HG03520 (cell line): ENCODE data around the gene NSL1.
"Not testable (repeated sequence)": the region's sequence is repeated elsewhere in the genome, so short reads cannot be mapped to it uniquely, and the experiment has no call there.

Experiments used
- ATAC-seq: cut with Tn5 transposase; IDR thresholded peaks from one replicate; pipeline ENCODE4 v1.9.1; 2021; ENCODE audit warnings: mild to moderate bottlenecking, moderate library complexity; ENCODE audit not compliant: unreplicated experiment

NSL1 gene, protein sequence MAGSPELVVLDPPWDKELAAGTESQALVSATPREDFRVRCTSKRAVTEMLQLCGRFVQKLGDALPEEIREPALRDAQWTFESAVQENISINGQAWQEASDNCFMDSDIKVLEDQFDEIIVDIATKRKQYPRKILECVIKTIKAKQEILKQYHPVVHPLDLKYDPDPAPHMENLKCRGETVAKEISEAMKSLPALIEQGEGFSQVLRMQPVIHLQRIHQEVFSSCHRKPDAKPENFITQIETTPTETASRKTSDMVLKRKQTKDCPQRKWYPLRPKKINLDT

DNA sequence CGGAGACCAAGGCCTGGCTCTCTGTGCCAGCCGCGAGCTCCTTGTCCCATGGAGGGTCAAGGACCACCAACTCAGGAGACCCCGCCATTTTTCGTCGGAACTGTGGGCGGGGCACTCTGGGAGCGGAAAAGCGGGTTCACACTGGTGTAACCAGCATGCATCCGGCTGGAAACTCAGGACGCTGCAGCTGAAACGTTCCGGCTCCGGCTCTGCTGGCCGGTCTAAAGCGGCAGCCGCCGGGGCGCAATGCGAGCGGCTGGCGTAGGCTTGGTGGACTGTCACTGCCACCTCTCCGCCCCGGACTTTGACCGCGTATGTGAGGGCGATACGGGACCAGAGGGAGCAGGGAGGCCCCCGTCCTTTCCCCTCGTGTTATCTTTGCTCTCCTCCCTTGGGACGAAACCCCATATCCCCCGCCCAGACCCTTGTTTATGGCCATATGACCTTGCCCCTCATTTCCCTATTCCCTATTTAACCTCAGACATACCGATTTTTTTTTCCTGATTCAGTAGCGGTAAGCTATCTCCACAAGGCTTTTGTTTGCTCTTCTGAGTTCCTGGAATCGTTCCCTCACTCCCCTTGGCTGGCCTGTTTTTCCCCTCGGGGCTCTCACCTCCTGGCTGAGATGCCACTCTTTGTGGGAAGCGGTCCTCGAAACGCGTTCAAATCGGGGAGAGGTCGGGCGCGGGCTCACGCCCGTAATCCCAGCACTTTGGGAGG lies at the start of gene NSL1, which contains the start of gene TATDN3:
Gene NSL1, minus strand, starts transcription at position 102 of the 720 bp plus-strand sequence. Its CDS starts 14 bp downstream, at position 88.
Gene TATDN3, plus strand, starts transcription at position 219 of the 720 bp plus-strand sequence. Its CDS starts 28 bp downstream, at position 247.
- ATAC-seq: peak; percentile 53

DNA sequence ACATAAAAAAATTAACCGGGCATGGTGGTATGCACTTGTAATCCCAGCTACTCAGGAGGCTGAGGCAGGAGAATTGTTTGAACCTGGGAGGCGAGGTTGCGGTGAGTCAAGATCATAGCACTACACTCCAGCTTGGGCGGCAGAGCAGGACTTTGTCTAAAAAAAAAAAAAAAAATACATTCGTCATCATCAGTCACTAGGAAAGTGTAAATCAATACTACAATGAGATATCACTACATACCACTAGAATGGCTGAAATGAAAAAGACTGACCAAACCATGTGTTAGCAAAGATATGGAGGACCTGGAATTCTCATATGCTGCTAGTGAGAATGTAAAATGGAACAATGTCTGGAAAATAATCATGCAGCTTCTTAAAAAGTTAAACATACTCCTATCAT lies 46.6 kb upstream of the NSL1 start:
- ATAC-seq: no peak

DNA sequence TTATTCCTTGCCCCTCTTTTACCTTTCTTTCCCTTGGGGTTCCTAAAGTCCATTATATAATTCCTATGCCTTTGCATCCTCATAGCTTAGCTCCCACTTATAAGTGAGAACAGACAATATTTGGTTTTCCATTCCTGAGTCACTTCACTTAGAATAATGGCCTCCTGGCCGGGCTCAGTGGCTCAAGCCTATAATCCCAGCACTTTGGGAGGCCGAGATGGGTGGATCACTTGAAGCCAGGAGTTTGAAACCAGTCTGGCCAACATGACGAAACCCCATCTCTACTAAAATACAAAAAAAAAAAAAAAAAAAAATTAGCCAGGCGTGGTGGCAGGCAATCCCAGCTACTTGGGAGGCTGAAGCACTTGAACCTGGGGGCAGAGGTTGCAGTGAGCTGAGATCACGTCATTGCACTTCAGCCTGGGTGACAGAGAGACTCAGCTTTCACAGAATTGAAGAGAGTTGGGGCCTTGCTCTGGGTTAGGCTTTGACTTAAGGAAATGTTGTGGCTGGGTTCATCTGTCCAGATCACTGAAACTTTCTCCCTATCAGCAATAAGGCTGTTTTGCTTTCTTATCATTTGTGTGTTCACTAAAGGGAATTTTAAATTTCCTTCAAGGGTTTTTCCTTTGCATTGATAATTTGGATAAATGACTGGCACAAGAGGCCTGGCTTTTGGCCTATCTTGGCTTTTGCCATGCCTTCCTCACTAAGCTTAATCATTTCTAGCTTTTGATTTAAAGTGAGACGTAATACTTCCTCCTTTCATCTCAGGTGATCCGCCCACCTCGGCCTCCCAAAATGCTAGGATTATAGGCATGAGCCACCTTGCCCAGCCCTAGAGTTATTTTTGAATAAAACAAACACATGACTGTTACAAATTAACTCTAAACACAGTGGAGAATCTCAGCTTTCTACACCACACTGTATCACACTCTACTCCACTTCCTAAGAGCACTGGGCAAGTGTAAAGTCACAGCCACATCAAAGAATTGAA lies 41.9 kb upstream of the NSL1 start:
- ATAC-seq: not testable (repeated sequence)

DNA sequence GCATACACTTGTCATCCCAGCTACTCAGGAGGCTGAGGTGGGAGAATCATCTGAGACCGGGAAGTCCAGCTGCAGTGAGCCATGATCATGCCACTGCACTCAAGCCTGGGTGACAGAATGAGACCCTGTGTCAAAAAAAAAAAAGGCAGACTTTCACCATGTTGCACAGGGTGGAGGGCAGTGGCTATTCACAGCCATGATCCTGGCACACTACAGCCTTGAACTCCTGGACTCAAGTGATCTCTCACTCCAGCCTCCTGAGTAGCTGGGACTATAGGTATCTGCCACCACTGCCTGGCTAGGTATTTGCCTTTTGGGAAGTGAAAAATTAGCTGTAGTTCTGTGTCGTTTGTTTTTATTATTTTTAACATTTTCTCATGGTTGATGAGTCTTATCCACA lies 36.8 kb upstream of the NSL1 start:
- ATAC-seq: no peak

DNA sequence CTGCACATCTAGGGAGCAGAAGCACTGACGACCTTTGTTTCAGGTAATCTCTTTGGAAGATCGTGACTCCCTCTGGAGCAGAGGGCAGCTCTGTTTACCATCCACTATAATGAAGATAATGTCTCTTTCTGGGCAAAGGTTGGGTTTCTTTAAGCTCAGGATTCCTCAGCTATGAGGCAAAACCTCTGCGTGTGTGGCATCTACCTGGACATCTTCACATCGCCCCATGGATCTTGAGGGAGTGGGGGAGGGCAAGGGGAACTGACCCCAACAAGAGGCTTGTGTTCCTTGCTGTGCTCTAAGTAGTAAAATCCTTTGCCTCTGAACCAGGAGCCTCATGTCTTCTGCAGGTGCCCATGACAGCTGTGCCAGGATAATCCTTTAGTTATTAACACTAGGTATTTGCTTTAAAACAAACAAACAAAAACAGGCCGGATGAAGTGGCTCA lies 36.3 kb upstream of the NSL1 start:
- ATAC-seq: no peak

DNA sequence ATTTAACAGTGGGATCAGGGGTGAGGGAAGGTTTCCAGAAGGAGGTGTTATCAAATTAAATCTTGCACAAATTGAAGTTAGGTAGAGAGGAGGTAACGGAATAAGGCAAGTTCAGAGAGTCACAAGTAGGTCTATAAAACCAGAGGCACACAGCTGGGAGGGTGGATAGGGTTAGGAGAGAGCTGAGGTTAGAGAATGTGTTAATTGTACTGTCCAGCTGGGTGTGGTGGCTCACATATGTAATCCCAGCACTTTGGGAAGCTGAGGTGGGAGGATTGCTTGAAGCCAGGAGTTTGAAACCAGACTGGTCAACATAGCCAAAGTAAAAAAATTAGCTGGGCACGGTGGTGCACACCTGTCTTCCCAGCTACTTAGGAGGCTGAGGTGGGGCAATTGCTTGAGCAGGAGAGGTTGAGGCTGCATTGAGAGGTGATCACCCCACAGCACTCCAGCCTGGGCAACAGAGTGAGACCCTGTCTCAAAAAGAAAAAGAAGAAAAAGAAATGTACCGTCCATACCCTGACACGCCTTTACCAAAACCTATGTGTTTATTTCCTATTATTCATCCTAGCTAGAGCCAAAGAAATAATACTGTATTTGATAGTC lies 35.7 kb upstream of the NSL1 start:
- no peak for ATAC-seq

DNA sequence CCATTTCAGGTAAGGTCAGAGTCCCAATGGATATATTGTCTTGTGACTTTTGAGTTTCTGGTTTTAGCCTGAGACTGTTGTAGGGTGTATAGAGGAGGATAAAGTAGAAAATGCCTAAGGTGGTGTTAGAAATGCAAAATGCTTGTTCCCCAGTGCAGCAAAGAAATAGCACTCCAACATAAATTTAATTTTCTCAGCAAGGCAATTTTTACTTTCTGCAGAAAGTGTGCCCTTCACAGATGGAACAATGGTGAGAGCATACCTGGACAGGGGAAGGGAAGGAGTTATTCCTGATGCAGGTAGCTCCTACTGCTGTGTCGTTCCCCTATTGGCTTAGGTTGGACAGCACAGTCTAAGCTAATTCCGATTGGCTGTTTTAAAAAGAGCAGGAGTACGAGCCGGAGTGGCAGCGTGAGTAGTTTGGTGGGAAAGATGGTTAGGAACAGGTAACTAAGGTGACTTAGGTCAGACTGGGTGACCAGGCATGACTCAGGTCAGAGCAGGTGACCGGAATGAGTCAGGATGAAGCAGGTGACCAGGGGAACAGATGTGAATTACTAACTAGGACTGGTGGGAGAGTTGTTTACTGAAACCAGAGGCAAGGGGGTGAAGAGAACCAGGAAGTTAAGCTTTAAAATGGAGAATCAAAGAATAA lies 34.3 kb upstream of the NSL1 start:
- no peak for ATAC-seq

DNA sequence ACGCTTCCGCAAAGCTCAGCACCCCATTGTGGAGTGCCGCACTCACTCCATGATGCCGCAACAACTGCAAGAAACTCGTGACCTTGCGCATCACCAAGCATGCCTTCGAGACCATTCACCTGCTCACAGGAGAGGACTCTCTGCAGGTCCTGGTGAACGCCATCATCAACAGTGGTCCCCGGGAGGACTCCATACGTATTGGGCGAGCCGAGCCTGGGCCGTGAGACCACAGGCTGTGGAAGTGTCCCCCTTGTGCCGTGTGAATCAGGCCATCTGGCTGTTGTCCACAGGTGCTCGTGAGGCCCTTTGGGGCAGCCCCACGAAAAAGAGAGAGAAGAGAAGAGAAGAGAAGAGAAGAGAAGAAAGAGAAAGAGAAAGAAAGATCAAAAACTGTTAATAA lies 32.6 kb upstream of the NSL1 start:
- no peak for ATAC-seq

DNA sequence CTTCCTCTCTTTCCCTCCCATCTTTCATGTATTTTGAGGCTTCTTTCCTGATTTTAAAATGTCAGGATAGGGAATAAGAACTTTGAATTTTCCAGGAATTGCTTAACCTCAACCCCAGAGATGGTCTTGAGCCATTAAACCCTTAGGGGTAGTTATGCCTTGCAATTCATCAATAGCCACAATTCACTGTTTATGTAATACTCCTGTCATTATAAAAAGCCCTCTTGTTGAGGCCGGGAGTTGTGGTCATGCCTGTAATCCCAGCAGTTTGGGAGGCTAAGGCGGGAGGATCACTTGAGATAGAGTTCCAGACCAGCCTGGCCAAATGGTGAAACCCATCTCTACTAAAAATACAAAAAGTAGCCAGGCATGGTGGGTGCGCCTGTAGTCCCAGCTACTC lies 31.4 kb upstream of the NSL1 start:
- no peak for ATAC-seq

DNA sequence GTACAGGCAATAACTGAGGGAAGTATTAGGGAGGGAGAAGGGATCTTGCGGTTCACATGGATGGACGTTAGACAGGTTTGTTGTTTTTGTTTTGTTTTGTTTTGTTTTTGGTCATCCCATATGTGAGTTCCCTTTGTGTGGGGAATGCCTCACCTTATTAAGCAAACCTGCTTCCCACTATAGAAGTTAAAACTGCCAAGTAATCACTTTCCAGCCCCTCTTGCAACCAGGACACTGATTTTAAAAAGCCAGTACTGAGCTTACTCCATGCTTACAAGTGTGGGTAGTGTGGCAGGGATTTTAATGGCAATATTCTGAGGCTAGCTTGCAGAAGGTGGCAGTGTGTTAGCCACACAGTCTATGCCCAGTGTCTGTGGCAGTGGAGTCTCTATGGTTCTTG lies 29.4 kb upstream of the NSL1 start:
- ATAC-seq: no peak

DNA sequence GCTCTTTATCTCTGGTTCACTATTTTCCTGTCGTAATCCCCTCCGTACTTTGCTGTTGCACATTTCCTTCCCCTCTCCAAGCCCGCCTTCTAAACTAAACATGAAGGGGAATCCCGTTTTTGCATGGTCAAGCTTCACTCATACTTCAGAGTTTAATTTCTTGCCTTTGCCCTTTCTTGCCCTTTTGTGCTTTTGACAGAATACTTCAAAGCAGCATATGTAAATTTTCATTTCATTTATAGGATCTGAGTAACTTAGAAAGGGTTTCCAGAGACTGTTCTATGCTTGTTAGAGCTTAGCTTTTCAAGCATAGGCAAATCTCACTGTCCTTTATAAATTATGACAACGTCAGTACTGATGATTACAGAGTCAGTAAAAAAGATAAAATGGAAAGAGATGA lies 28.1 kb upstream of the NSL1 start:
- ATAC-seq: no peak

DNA sequence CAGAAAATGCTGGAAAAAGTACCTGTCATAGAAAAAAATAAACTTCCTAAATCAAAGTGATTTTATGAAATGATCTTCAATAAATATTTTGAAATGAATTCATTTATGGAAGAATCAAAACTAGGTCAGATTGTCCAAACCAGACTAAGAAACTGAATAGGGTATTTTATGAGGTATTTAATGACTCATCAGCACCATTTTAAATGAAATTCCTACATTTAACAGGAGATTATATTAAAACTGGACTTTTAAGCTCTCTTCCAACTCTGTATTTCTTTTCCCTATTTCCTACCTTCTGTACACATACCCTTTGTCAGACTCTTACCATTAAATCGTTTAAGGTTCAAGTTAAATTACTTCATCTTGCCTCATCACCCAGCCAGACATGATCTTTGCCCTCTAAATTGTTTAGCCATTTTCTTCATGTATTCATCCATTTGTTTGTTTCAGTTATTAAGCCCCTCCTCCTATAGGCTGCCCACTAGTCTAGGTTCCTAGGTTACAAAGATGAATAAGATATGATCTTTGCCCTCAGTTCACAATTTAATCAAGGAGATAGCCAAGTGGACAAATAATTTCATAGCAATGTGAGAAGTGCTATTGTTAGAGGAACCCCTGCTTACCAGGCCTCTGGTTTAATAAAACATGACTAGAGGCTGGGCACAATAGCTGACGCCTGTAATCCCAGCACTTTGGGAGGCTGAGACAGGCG lies 25.1 kb upstream of the NSL1 start:
- no peak for ATAC-seq

DNA sequence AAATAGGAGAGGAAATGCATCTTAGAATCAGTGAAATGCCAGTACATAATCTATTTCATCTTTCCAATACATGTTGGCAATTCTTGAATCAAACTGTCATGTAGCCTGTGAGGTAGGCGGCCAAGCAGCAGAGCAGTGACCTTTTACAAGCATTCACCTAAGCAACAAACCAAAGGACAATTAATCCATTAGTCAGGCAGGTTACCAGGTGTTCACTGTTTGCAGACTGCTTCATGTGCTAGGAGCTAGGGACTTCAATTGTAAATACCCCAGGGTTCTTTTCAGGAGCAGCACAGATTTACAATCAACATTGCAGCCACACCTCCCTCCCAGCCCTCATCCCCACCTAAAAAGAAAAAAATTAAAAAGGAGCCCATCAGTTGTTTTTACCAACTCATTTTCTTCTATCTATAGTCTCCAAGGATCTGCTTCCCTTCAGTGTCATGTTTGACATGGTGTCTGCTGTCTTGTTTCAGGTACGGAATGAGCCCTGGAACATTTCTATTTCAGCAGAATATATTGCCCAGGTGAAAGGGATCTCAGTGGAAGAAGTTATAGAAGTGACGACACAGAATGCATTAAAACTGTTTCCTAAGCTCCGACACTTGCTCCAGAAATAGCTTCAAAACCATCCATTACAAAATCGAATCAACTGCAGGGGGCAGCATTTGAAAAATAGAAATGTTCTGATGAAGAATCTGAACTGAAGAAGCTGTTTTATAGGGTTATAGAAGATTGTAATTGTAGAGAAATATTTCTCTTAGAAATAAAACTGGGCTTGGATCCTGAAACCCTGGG lies 23.2 kb upstream of the NSL1 start:
- ATAC-seq: no peak

DNA sequence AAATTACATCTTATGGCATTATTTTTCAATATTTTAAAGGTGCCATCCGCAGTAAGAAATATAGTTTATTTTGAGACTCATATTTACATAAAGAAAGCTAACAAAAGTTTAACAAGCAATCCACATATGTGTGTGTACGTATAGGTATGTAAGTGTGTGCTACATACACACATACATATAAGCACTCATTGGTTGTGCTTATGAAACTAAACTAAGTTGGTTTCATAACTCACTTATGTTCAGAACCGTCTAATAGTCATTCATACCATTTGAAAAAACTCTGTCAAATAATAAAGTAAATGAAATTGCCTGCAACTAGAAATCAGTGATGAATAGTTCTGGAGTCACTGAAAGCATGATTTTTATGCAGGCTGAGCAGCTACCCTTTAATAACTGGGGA lies 14.2 kb upstream of the NSL1 start:
- ATAC-seq: no peak

DNA sequence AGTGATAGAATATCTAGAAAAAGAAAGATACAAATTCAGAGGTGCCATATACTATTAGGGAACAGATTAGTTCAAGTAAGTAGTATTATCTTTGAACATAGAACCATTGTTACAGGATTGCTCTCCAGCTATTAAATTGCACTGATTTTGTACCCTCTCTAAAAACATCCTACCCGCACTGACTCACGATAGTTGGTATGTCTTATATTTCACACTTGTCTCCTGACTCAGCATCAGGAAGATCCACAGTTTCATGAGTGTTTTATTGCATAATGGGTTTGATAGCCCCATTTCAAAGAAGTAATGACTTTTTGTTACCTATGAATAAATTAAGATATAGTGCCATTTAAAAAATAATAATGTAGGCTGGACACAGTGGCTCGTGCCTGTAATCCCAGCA lies 6.1 kb upstream of the NSL1 start:
- no peak for ATAC-seq

DNA sequence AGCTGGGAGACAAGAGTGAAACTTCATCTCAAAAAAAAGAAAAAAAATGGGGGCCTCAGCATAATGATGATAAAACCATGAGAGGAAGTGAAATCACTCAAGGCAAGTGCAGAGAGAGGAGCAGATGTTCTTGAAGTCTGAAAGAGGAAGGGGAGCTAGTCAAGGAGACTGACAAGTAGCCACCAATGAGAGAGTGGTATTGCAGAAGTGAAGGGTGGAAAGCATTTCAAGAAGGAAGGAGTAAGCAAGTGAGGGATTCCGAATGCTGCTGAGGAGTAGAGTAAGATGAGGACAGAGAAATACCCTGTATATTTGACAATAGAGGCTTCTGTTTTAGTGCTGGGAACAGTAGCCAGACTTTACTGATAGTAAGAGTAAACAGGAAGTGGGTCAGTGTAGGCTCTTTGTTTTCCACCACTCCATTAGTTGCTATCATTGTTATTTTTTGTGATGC lies 3.0 kb upstream of the NSL1 start:
- ATAC-seq: peak; percentile 80

DNA sequence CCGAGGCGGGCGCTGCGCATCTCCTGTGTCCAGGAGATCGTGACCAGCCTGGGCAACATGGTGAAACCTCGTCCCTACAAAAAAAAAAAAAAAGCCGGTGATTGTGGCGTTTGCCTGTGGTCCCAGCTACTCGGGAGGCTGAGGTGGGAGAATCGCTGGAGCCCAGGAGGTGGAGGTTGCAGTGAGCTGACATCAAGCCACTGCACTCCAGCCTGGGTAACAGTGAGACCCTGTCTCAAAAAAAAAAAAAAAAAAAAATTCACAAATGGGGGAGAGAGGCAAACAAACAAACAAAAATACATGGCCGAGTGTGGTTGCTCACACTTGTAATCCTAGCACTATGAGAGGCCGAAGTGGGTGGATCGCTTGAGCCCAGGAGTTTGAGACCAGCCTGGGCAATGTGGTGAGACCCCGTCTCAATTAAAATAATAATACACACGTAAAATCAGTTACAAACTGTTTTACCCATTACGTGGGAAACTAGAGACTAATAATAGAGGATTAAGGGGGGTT lies 875 bp upstream of the NSL1 start:
- ATAC-seq: no peak

DNA sequence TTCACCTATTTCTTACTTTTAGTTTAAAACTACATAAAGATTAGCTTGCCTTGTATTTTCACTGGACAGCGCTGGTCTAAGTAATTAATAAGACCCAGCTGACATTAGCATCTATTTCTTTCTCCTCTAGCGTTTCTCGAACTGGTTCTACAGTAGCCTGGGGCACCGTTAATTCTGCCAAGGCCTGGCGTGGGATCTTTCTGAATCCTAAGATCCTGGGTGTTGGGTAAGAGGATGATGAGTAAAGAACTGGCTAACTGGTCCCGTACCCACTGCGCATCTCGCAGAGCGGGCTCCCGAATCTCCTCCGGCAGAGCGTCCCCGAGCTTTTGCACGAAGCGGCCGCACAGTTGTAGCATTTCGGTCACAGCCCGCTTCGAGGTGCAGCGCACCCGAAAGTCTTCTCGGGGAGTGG lies 309 bp downstream of the NSL1 start:
- ATAC-seq: peak; percentile 31
